B cell (primary cell): ENCODE results near the gene CSF2RB. TPM values are rescaled to one million over a fixed set of nuclear protein-coding genes. Genes with fewer than 3 reads are reported as not detected.

ENCODE experiments used
- ATAC-seq: fragments of 200-7000 bp; cut with Tn5 transposase; one replicate; pipeline ENCODE4 v1.10.0; 2021; ENCODE audit warnings: low read depth, mild to moderate bottlenecking, moderate number of reproducible peaks, moderate library complexity
- CTCF ChIA-PET: fragments of 350-600 bp; sonication (Branson Sonifier 250); formaldehyde crosslinking; loops from one replicate; lab custom pipeline; 2021; ENCODE audit warnings: antibody characterized with exemption, inconsistent platforms; lab: Charles Lee
- POLR2A ChIA-PET: fragments of 350-600 bp; sonication (Branson Sonifier 250); formaldehyde crosslinking; loops from one replicate; lab custom pipeline; 2021; ENCODE audit warnings: antibody characterized with exemption; lab: Charles Lee
- DNase-seq: peaks from one replicate; pipeline ENCODE4 v3.0.0; 2013
- H2AFZ ChIP-seq: 2 replicates; pipeline ENCODE4 v1.6.1; 2012; ENCODE audit warnings: mild to moderate bottlenecking, low read depth, low read length; ENCODE audit not compliant: insufficient read depth, poor library complexity, severe bottlenecking
- H3K27ac ChIP-seq, 2 donors: 1 replicate in 1 of 2; 2 replicates in 1 of 2; pipeline ENCODE4 v1.5.1; 2012 to 2013; ENCODE audit warnings: low read length in 2 of 2, mild to moderate bottlenecking in 2 of 2, moderate library complexity in 1 of 2
- H3K27me3 ChIP-seq, 4 experiments: fragments of 200-600 bp in 1 of 4; sonication (generic) in 1 of 4; replicated peaks in 1 of 4; 1 replicate in 2 of 4; 2 replicates in 2 of 4; pipeline versions ENCODE4 v1.6.1 to v1.7.0; 2013 to 2016; ENCODE audit warnings: low read length in 3 of 4, mild to moderate bottlenecking in 2 of 4, mixed read lengths in 1 of 4, moderate library complexity in 1 of 4; ENCODE audit not compliant: insufficient read depth in 4 of 4, control insufficient read depth in 3 of 4; ENCODE audit errors: control extremely low read depth in 1 of 4
- H3K36me3 ChIP-seq, 2 experiments: replicated peaks in 1 of 2; 1 replicate in 1 of 2; 2 replicates in 1 of 2; pipeline versions ENCODE4 v1.6.1 to v1.7.1; 2013; ENCODE audit warnings: low read length in 1 of 2; ENCODE audit not compliant: insufficient read depth in 2 of 2, control insufficient read depth in 1 of 2; ENCODE audit errors: control extremely low read depth in 1 of 2, extremely low read depth in 1 of 2
- H3K4me1 ChIP-seq, 2 donors: fragments of 200-600 bp in 1 of 2; sonication (generic) in 1 of 2; 1 replicate in 1 of 2; 2 replicates in 1 of 2; pipeline versions ENCODE4 v1.5.1 to v1.6.1; 2013 to 2017; ENCODE audit warnings: low read length in 2 of 2; ENCODE audit not compliant: control insufficient read depth in 2 of 2, insufficient read depth in 2 of 2
- H3K4me2 ChIP-seq: replicated peaks from 2 replicates; pipeline ENCODE3; 2012; ENCODE audit warnings: mild to moderate bottlenecking, low read depth, low read length; ENCODE audit not compliant: poor library complexity, severe bottlenecking
- H3K4me3 ChIP-seq, 5 experiments: fragments of 200-600 bp in 1 of 5; sonication (generic) in 1 of 5; 1 replicate in 3 of 5; 2 replicates in 2 of 5; pipeline versions ENCODE4 v1.5.1 to v1.7.0; 2011 to 2016; ENCODE audit warnings: low read length in 4 of 5, mild to moderate bottlenecking in 4 of 5, low read depth in 2 of 5, control low read depth in 1 of 5, moderate library complexity in 1 of 5; ENCODE audit not compliant: insufficient read depth in 1 of 5; ENCODE audit errors: control extremely low read depth in 1 of 5, extremely low read depth in 1 of 5
- H3K79me2 ChIP-seq: fragments of 200-600 bp; sonication (generic); one replicate; pipeline ENCODE4 v1.6.0; 2016; ENCODE audit warnings: low read length; ENCODE audit not compliant: control insufficient read depth, insufficient read depth
- H3K9ac ChIP-seq: fragments of 200-600 bp; sonication (generic); 2 replicates; pipeline ENCODE4 v1.6.1; 2017; ENCODE audit warnings: mild to moderate bottlenecking, low read length, moderate library complexity
- H3K9me3 ChIP-seq, 3 donors: one replicate each; pipeline versions ENCODE4 v1.6.1 to v1.7.1; 2013; ENCODE audit warnings: low read length in 2 of 3; ENCODE audit not compliant: control insufficient read depth in 2 of 3, insufficient read depth in 1 of 3; ENCODE audit errors: control extremely low read depth in 1 of 3
- H4K20me1 ChIP-seq: 2 replicates; pipeline ENCODE4 v1.6.0; 2012; ENCODE audit warnings: mild to moderate bottlenecking, low read length; ENCODE audit not compliant: insufficient read depth, control insufficient read depth, poor library complexity, severe bottlenecking
- H3K27ac Mint-ChIP-seq: one replicate; pipeline ENCODE4 v1.8.0; 2021; ENCODE audit warnings: mixed read lengths
- H3K27me3 Mint-ChIP-seq: one replicate; pipeline ENCODE4 v1.8.0; 2021; ENCODE audit warnings: mixed read lengths
- H3K4me1 Mint-ChIP-seq: one replicate; pipeline ENCODE4 v1.8.0; 2021; ENCODE audit warnings: mixed read lengths
- H3K4me3 Mint-ChIP-seq: one replicate; pipeline ENCODE4 v1.8.0; 2021; ENCODE audit warnings: mixed read lengths
- H3K9me3 Mint-ChIP-seq: one replicate; pipeline ENCODE4 v1.8.0; 2022; ENCODE audit warnings: mixed read lengths; ENCODE audit not compliant: insufficient read depth
- CTCF ChIP-seq: fragments of 200-600 bp; IDR thresholded peaks from one replicate; pipeline ENCODE4 v1.8.0; 2022; ENCODE audit warnings: antibody characterized with exemption, mild to moderate bottlenecking
- EZH2 ChIP-seq: IDR thresholded peaks from 2 replicates; pipeline ENCODE4 v1.6.1; 2012; ENCODE audit warnings: borderline replicate concordance, low read depth, mild to moderate bottlenecking, moderate library complexity, low read length; ENCODE audit not compliant: insufficient read depth, poor library complexity, severe bottlenecking
- WGBS: methylation state at CpG from one replicate; pipeline ENCODE4 v1.1.5; 2013; ENCODE audit warnings: missing lambda C conversion rate; ENCODE audit not compliant: insufficient coverage; 5-methylcytosine and 5-hydroxymethylcytosine counted together
- intact Hi-C: fragments of 100-400 bp; cut with micrococcal nuclease; formaldehyde crosslinking; loops from one replicate; pipeline ENCODE4 v1.10.0; 2022
- polyA plus RNA-seq: library from polyadenylated mRNA; depleted of rRNA; stranded (reverse); fragments of >200 nt; gene quantifications from 2 replicates; pipeline ENCODE4 v1.2.3, GENCODE V29; 2012
- total RNA-seq, 2 donors: library from RNA; stranded (reverse); fragments of 120-200 nt in 1 of 2; gene quantifications; 1 replicate in 1 of 2; 2 replicates in 1 of 2; pipeline versions ENCODE4 v1.2.3 to v1.2.4, GENCODE V29; 2013 to 2022

CSF2RB gene
- total and polyA plus RNA-seq, 2 donors (not counting 1 experiment from before 2014, with no cell fraction given), result 22.0 to 39.7 TPM

GRCh38 chr22:36863979-36864378 lies 49.4 kb upstream of the CSF2RB start:
- no peak for TF ChIP-seq EZH2
- TF ChIP-seq CTCF, result no peak
- Mint-ChIP-seq H3K27ac (peak overlapping the region; percentile 15), H3K27me3 (no peaks in the 10 kb centered on the region), H3K4me3 (no peak overlapping the region), H3K4me1 (peaks cover 58% of the 10 kb centered on the region), H3K9me3 (no peaks in the 10 kb centered on the region)
- intact Hi-C loops, result no loop called here
- Histone ChIP-seq H3K27ac (no peak overlapping the region), H3K79me2 (peaks cover 37% of the 10 kb centered on the region), H4K20me1 (peaks cover 14% of the 10 kb centered on the region), H3K4me2 (no peak overlapping the region), H3K36me3 (peaks cover 0 to 54% of the 10 kb centered on the region in 2 experiments), H2AFZ (no peak overlapping the region), H3K27me3 (no peaks in the 10 kb centered on the region), H3K4me1 (peaks cover 35 to 50% of the 10 kb centered on the region in 2 donors), H3K4me3 (no peak overlapping the region), H3K9me3 (no peaks in the 10 kb centered on the region), H3K9ac (no peak overlapping the region)
- DNase-seq, result no peak
- ATAC-seq, result no peak
- ChIA-PET CTCF (interaction anchor here (1.7 to 3.5 kb wide), 2 partner anchors 8 to 10 kb away, joined by 4 to 20 read pairs; no protein-coding TSS in a partner anchor), POLR2A (no interaction called here)
- 97% methylated on average over 6 of the region's 6 CpGs for WGBS

- no peak overlapping the region for H3K4me2 ChIP-seq
- DNase-seq, result no peak
- H3K9ac ChIP-seq, result no peak overlapping the region
- no peak overlapping the region for H3K4me3 ChIP-seq
- ATAC-seq, result no peak
- Mint-ChIP-seq H3K27me3 (no peaks in the 10 kb centered on the region), H3K9me3 (no peaks in the 10 kb centered on the region), H3K27ac (peak overlapping the region; percentile 65), H3K4me3 (no peak overlapping the region), H3K4me1 (peaks cover 56% of the 10 kb centered on the region)
- peaks cover 35 to 48% of the 10 kb centered on the region in 2 donors for H3K4me1 ChIP-seq
- no peak overlapping the region for H2AFZ ChIP-seq
- H3K9me3 ChIP-seq, result no peaks in the 10 kb centered on the region
- H3K79me2 ChIP-seq, result peaks cover 37% of the 10 kb centered on the region
- H3K27me3 ChIP-seq, result no peaks in the 10 kb centered on the region
- TF ChIP-seq CTCF (no peak), EZH2 (no peak)
- WGBS, result 85% methylated on average over 14 of the region's 14 CpGs
- ChIA-PET CTCF (interaction anchor here (1.7 to 3.5 kb wide), 2 partner anchors 9 to 11 kb away, joined by 4 to 20 read pairs; no protein-coding TSS in a partner anchor), POLR2A (no interaction called here)
- H3K27ac ChIP-seq, result no peak overlapping the region
- H4K20me1 ChIP-seq, result peaks cover 14% of the 10 kb centered on the region
- intact Hi-C loops, result no loop called here
- peaks cover 0 to 59% of the 10 kb centered on the region in 2 experiments for H3K36me3 ChIP-seq
Measured at GRCh38 chr22:36864454-36865215, 48.8 kb upstream of the CSF2RB start.
